ENCODE results near the gene KCNJ10. TPM values are rescaled to one million over a fixed set of nuclear protein-coding genes. Genes with fewer than 3 reads are reported as not detected.

KCNJ10 gene
- total RNA-seq, 1 donor from 2014 or later = 0.27 TPM

- Histone ChIP-seq H3K9ac (ENCODE audit: low read length) (no peak overlapping the region), H3K4me1 (ENCODE audit: insufficient read depth, low read length) (peaks cover 5% of the 10 kb centered on the region), H3K9me3 (ENCODE audit: insufficient read depth, low read depth, low read length) (no peaks in the 10 kb centered on the region), H3K36me3 (ENCODE audit: insufficient read depth, low read length) (no peaks in the 10 kb centered on the region), H3K4me3 (ENCODE audit: insufficient read depth, low read depth, low read length) (no peak overlapping the region), H3K27me3 (ENCODE audit: insufficient read depth, low read length) (no peaks in the 10 kb centered on the region), H2AFZ (ENCODE audit: low read depth, low read length) (no peak overlapping the region), H3K79me2 (ENCODE audit: insufficient read depth, low read length) (no peaks in the 10 kb centered on the region), H3K27ac (ENCODE audit: low read depth, low read length) (no peak overlapping the region), H4K20me1 (ENCODE audit: insufficient read depth, low read length) (peaks cover 6% of the 10 kb centered on the region), H3K4me2 (ENCODE audit: low read length) (no peak overlapping the region)
- H3K9me3 Mint-ChIP-seq (ENCODE audit: unreplicated experiment) = no peaks in the 10 kb centered on the region
- peaks cover 6% of the 10 kb centered on the region for H3K4me1 Mint-ChIP-seq (ENCODE audit: low read depth, unreplicated experiment)
- H3K27me3 Mint-ChIP-seq (ENCODE audit: low read depth, unreplicated experiment) = peaks cover 6% of the 10 kb centered on the region
- no peak overlapping the region for H3K4me3 Mint-ChIP-seq (ENCODE audit: unreplicated experiment)
- H3K36me3 Mint-ChIP-seq (ENCODE audit: low read depth, unreplicated experiment) = peaks cover 8% of the 10 kb centered on the region
- H3K27ac Mint-ChIP-seq (ENCODE audit: unreplicated experiment) = no peak overlapping the region
- TF ChIP-seq CTCF (IDR thresholded peaks at IDR 0.05; ENCODE audit: insufficient read depth, low read depth, low read length) (no peak), EZH2 (IDR thresholded peaks at IDR 0.05; ENCODE audit: insufficient read depth, low read length) (no peak)
- DNase-seq (ENCODE audit: low read depth) (no peak), FAIRE-seq (no peak)
These were observed 23.1 kb upstream of the KCNJ10 start for GRCh38 chr1:160093069-160093395.

- Mint-ChIP-seq H3K9me3 (ENCODE audit: unreplicated experiment) (no peaks in the 10 kb centered on the region), H3K27me3 (ENCODE audit: low read depth, unreplicated experiment) (peaks cover 9% of the 10 kb centered on the region), H3K4me1 (ENCODE audit: low read depth, unreplicated experiment) (peaks cover 5% of the 10 kb centered on the region), H3K36me3 (ENCODE audit: low read depth, unreplicated experiment) (peaks cover 10% of the 10 kb centered on the region), H3K4me3 (ENCODE audit: unreplicated experiment) (no peak overlapping the region), H3K27ac (ENCODE audit: unreplicated experiment) (no peak overlapping the region)
- Histone ChIP-seq H3K36me3 (ENCODE audit: insufficient read depth, low read length) (no peaks in the 10 kb centered on the region), H3K27me3 (ENCODE audit: insufficient read depth, low read length) (no peaks in the 10 kb centered on the region), H3K4me1 (ENCODE audit: insufficient read depth, low read length) (no peaks in the 10 kb centered on the region), H3K4me2 (ENCODE audit: low read length) (no peak overlapping the region), H4K20me1 (ENCODE audit: insufficient read depth, low read length) (peaks cover 5% of the 10 kb centered on the region), H2AFZ (ENCODE audit: low read depth, low read length) (no peak overlapping the region), H3K79me2 (ENCODE audit: insufficient read depth, low read length) (no peaks in the 10 kb centered on the region), H3K27ac (ENCODE audit: low read depth, low read length) (no peak overlapping the region), H3K9me3 (ENCODE audit: insufficient read depth, low read depth, low read length) (no peaks in the 10 kb centered on the region), H3K4me3 (ENCODE audit: insufficient read depth, low read depth, low read length) (no peak overlapping the region), H3K9ac (ENCODE audit: low read length) (no peak overlapping the region)
- DNase-seq (ENCODE audit: low read depth) = no peak
- TF ChIP-seq CTCF (IDR thresholded peaks at IDR 0.05; ENCODE audit: insufficient read depth, low read depth, low read length) (no peak), EZH2 (IDR thresholded peaks at IDR 0.05; ENCODE audit: insufficient read depth, low read length) (no peak)
- no peak for FAIRE-seq
These were observed 22.6 kb upstream of the KCNJ10 start for GRCh38 chr1:160092366-160093068.

GRCh38 chr1:160091666-160092223, 21.8 kb upstream of the KCNJ10 start:
- H3K27me3 Mint-ChIP-seq (ENCODE audit: low read depth, unreplicated experiment) = peaks cover 14% of the 10 kb centered on the region
- no peak overlapping the region for H2AFZ ChIP-seq (ENCODE audit: low read depth, low read length)
- H4K20me1 ChIP-seq (ENCODE audit: insufficient read depth, low read length) = no peaks in the 10 kb centered on the region
- no peaks in the 10 kb centered on the region for H3K27me3 ChIP-seq (ENCODE audit: insufficient read depth, low read length)
- no peak overlapping the region for H3K4me2 ChIP-seq (ENCODE audit: low read length)
- H3K27ac ChIP-seq (ENCODE audit: low read depth, low read length) = no peak overlapping the region
- no peaks in the 10 kb centered on the region for H3K9me3 Mint-ChIP-seq (ENCODE audit: unreplicated experiment)
- TF ChIP-seq EZH2 (IDR thresholded peaks at IDR 0.05; ENCODE audit: insufficient read depth, low read length) (no peak), CTCF (IDR thresholded peaks at IDR 0.05; ENCODE audit: insufficient read depth, low read depth, low read length) (no peak)
- H3K9ac ChIP-seq (ENCODE audit: low read length) = no peak overlapping the region
- H3K4me1 ChIP-seq (ENCODE audit: insufficient read depth, low read length) = no peaks in the 10 kb centered on the region
- no peaks in the 10 kb centered on the region for H3K4me1 Mint-ChIP-seq (ENCODE audit: low read depth, unreplicated experiment)
- H3K36me3 ChIP-seq (ENCODE audit: insufficient read depth, low read length) = no peaks in the 10 kb centered on the region
- no peak overlapping the region for H3K27ac Mint-ChIP-seq (ENCODE audit: unreplicated experiment)
- no peak overlapping the region for H3K4me3 Mint-ChIP-seq (ENCODE audit: unreplicated experiment)
- FAIRE-seq (no peak), DNase-seq (ENCODE audit: low read depth) (no peak)
- H3K9me3 ChIP-seq (ENCODE audit: insufficient read depth, low read depth, low read length) = no peaks in the 10 kb centered on the region
- no peak overlapping the region for H3K4me3 ChIP-seq (ENCODE audit: insufficient read depth, low read depth, low read length)
- peaks cover 10% of the 10 kb centered on the region for H3K36me3 Mint-ChIP-seq (ENCODE audit: low read depth, unreplicated experiment)
- H3K79me2 ChIP-seq (ENCODE audit: insufficient read depth, low read length) = no peaks in the 10 kb centered on the region

All from astrocyte (in vitro differentiated cells and primary cell).